ENCODE results near the gene DRC3. TPM values are rescaled to one million over a fixed set of nuclear protein-coding genes. Genes with fewer than 3 reads are reported as not detected.
"Not testable (repeated sequence)": the region's sequence is repeated elsewhere in the genome, so short reads cannot be mapped to it uniquely, and the experiment has no call there.

DRC3 gene
- total RNA-seq, result 1.6 TPM

GRCh38 chr17:17972126-17972951 is at the start of gene DRC3, which contains the start of gene TOM1L2:
Gene DRC3, plus strand, starts transcription at chr17:17972862. Its CDS starts 4,737 bp downstream, at chr17:17977599.
Gene TOM1L2, minus strand, starts transcription at chr17:17972400. Its CDS starts 87 bp downstream, at chr17:17972313.
- DNase-seq (ENCODE audit: low spot score in 2 of 2) (peak; percentile 95 to 98), FAIRE-seq (peak; percentile 100)

GRCh38 chr17:17924131-17924856 is 48.4 kb upstream of the DRC3 start:
- FAIRE-seq, result no peak
- DNase-seq (ENCODE audit: low spot score in 2 of 2), result no peak

- FAIRE-seq (no peak), DNase-seq (ENCODE audit: low spot score in 2 of 2) (no peak)
These were observed 47.8 kb upstream of the DRC3 start for GRCh38 chr17:17924857-17925250.

- FAIRE-seq, result no peak
- DNase-seq (ENCODE audit: low spot score in 2 of 2), result no peak
These were observed 46.6 kb upstream of the DRC3 start for GRCh38 chr17:17926036-17926435.

GRCh38 chr17:17926840-17927449 is 45.7 kb upstream of the DRC3 start:
- DNase-seq (ENCODE audit: low spot score in 2 of 2) (no peak), FAIRE-seq (no peak)

GRCh38 chr17:17928398-17929287 is 44.0 kb upstream of the DRC3 start:
- no peak for FAIRE-seq
- DNase-seq (ENCODE audit: low spot score in 2 of 2), result no peak

- DNase-seq (ENCODE audit: low spot score in 2 of 2) (no peak), FAIRE-seq (no peak)
These were observed 42.8 kb upstream of the DRC3 start for GRCh38 chr17:17929655-17930380.

- DNase-seq (ENCODE audit: low spot score in 2 of 2), result no peak
- FAIRE-seq, result no peak
These were observed 42.0 kb upstream of the DRC3 start for GRCh38 chr17:17930674-17931073.

GRCh38 chr17:17931159-17931558 is 41.5 kb upstream of the DRC3 start:
- DNase-seq (ENCODE audit: low spot score in 2 of 2), result no peak
- FAIRE-seq, result no peak

- DNase-seq (ENCODE audit: low spot score in 2 of 2) (no peak), FAIRE-seq (no peak)
These were observed 38.9 kb upstream of the DRC3 start for GRCh38 chr17:17933775-17934174.

GRCh38 chr17:17934214-17934613 is 38.4 kb upstream of the DRC3 start:
- DNase-seq (ENCODE audit: low spot score in 2 of 2) (no peak), FAIRE-seq (no peak)

- FAIRE-seq (no peak), DNase-seq (ENCODE audit: low spot score in 2 of 2) (no peak)
These were observed 37.9 kb upstream of the DRC3 start for GRCh38 chr17:17934806-17935205.

- FAIRE-seq (no peak), DNase-seq (ENCODE audit: low spot score in 2 of 2) (no peak)
These were observed 37.1 kb upstream of the DRC3 start for GRCh38 chr17:17935321-17936271.

- FAIRE-seq, result no peak
- no peak for DNase-seq (ENCODE audit: low spot score in 2 of 2)
These were observed 35.3 kb upstream of the DRC3 start for GRCh38 chr17:17937201-17937853.

GRCh38 chr17:17937958-17938357 is 34.7 kb upstream of the DRC3 start:
- FAIRE-seq, result no peak
- DNase-seq (ENCODE audit: low spot score in 2 of 2), result no peak

- DNase-seq (ENCODE audit: low spot score in 2 of 2) (no peak), FAIRE-seq (no peak)
These were observed 34.1 kb upstream of the DRC3 start for GRCh38 chr17:17938388-17939107.

GRCh38 chr17:17939941-17940340 is 32.7 kb upstream of the DRC3 start:
- not testable (repeated sequence) for FAIRE-seq; DNase-seq (ENCODE audit: low spot score in 2 of 2)

Data from frontal cortex (tissue), 4 donors.